IPS-18a (cell line): ENCODE results near the gene MAD2L2.

Experiments
- H3K27ac ChIP-seq: one replicate; pipeline ENCODE4 v1.5.1; 2013; ENCODE audit warnings: low read length
- H3K27me3 ChIP-seq: one replicate; pipeline ENCODE4 v1.6.1; 2013; ENCODE audit warnings: mild to moderate bottlenecking, low read length; ENCODE audit not compliant: control insufficient read depth, insufficient read depth
- H3K36me3 ChIP-seq: one replicate; pipeline ENCODE4 v1.6.1; 2013; ENCODE audit warnings: low read depth, low read length; ENCODE audit not compliant: control insufficient read depth
- H3K4me1 ChIP-seq: one replicate; pipeline ENCODE4 v1.6.1; 2013; ENCODE audit warnings: low read depth, low read length; ENCODE audit not compliant: control insufficient read depth
- H3K4me3 ChIP-seq: one replicate; pipeline ENCODE4 v1.5.1; 2013; ENCODE audit warnings: low read length
- H3K9ac ChIP-seq: one replicate; pipeline ENCODE4 v1.6.1; 2013; ENCODE audit warnings: mild to moderate bottlenecking, low read length, moderate library complexity
- H3K9me3 ChIP-seq: one replicate; pipeline ENCODE4 v1.6.1; 2013; ENCODE audit warnings: low read depth, low read length; ENCODE audit not compliant: control insufficient read depth

The MAD2L2 gene

GRCh38 chr1:11719313-11720032, 38.5 kb upstream of the MAD2L2 start:
- no peak overlapping the region for H3K27ac ChIP-seq
- peaks cover 6% of the 10 kb centered on the region for H3K36me3 ChIP-seq
- no peaks in the 10 kb centered on the region for H3K4me1 ChIP-seq
- no peak overlapping the region for H3K9ac ChIP-seq
- H3K27me3 ChIP-seq = no peaks in the 10 kb centered on the region
- H3K9me3 ChIP-seq = no peaks in the 10 kb centered on the region
- peak overlapping the region; percentile 46 for H3K4me3 ChIP-seq

GRCh38 chr1:11714831-11715575, 34.1 kb upstream of the MAD2L2 start:
- Histone ChIP-seq H3K27ac (no peak overlapping the region), H3K4me1 (no peaks in the 10 kb centered on the region), H3K4me3 (no peak overlapping the region), H3K27me3 (no peaks in the 10 kb centered on the region), H3K9me3 (no peaks in the 10 kb centered on the region), H3K9ac (no peak overlapping the region), H3K36me3 (peaks cover 8% of the 10 kb centered on the region)

- H3K36me3 ChIP-seq = peaks cover 8% of the 10 kb centered on the region
- H3K27ac ChIP-seq = no peak overlapping the region
- H3K9ac ChIP-seq = no peak overlapping the region
- no peaks in the 10 kb centered on the region for H3K4me1 ChIP-seq
- no peaks in the 10 kb centered on the region for H3K9me3 ChIP-seq
- H3K4me3 ChIP-seq = no peak overlapping the region
- no peaks in the 10 kb centered on the region for H3K27me3 ChIP-seq
Observed at GRCh38 chr1:11713095-11713494, 32.1 kb upstream of the MAD2L2 start.

GRCh38 chr1:11712285-11712684, 31.3 kb upstream of the MAD2L2 start:
- H3K36me3 ChIP-seq = peaks cover 8% of the 10 kb centered on the region
- H3K9ac ChIP-seq = no peak overlapping the region
- H3K4me3 ChIP-seq = no peak overlapping the region
- peaks cover 4% of the 10 kb centered on the region for H3K4me1 ChIP-seq
- no peaks in the 10 kb centered on the region for H3K27me3 ChIP-seq
- no peak overlapping the region for H3K27ac ChIP-seq
- no peaks in the 10 kb centered on the region for H3K9me3 ChIP-seq

GRCh38 chr1:11711490-11711889, 30.5 kb upstream of the MAD2L2 start:
- Histone ChIP-seq H3K27ac (no peak overlapping the region), H3K9me3 (no peaks in the 10 kb centered on the region), H3K4me1 (peaks cover 6% of the 10 kb centered on the region), H3K27me3 (no peaks in the 10 kb centered on the region), H3K9ac (no peak overlapping the region), H3K36me3 (peaks cover 8% of the 10 kb centered on the region), H3K4me3 (no peak overlapping the region)

GRCh38 chr1:11708554-11709350, 27.8 kb upstream of the MAD2L2 start:
- Histone ChIP-seq H3K9me3 (no peaks in the 10 kb centered on the region), H3K27ac (no peak overlapping the region), H3K36me3 (peaks cover 8% of the 10 kb centered on the region), H3K9ac (no peak overlapping the region), H3K4me3 (no peak overlapping the region), H3K4me1 (peaks cover 24% of the 10 kb centered on the region), H3K27me3 (no peaks in the 10 kb centered on the region)

GRCh38 chr1:11707621-11708276, 26.8 kb upstream of the MAD2L2 start:
- H3K4me3 ChIP-seq = no peak overlapping the region
- no peak overlapping the region for H3K9ac ChIP-seq
- peaks cover 24% of the 10 kb centered on the region for H3K4me1 ChIP-seq
- H3K27ac ChIP-seq = no peak overlapping the region
- no peaks in the 10 kb centered on the region for H3K27me3 ChIP-seq
- H3K9me3 ChIP-seq = no peaks in the 10 kb centered on the region
- H3K36me3 ChIP-seq = peaks cover 4% of the 10 kb centered on the region

GRCh38 chr1:11706292-11706691, 25.3 kb upstream of the MAD2L2 start:
- Histone ChIP-seq H3K4me1 (peaks cover 26% of the 10 kb centered on the region), H3K9me3 (no peaks in the 10 kb centered on the region), H3K9ac (no peak overlapping the region), H3K27me3 (no peaks in the 10 kb centered on the region), H3K4me3 (no peak overlapping the region), H3K36me3 (no peaks in the 10 kb centered on the region), H3K27ac (no peak overlapping the region)

- Histone ChIP-seq H3K36me3 (no peaks in the 10 kb centered on the region), H3K9me3 (no peaks in the 10 kb centered on the region), H3K27me3 (no peaks in the 10 kb centered on the region), H3K4me1 (peaks cover 32% of the 10 kb centered on the region), H3K27ac (no peak overlapping the region), H3K9ac (no peak overlapping the region), H3K4me3 (no peak overlapping the region)
Observed at GRCh38 chr1:11705596-11705995, 24.6 kb upstream of the MAD2L2 start.

- H3K36me3 ChIP-seq = no peaks in the 10 kb centered on the region
- H3K9ac ChIP-seq = no peak overlapping the region
- H3K4me1 ChIP-seq = peaks cover 34% of the 10 kb centered on the region
- no peaks in the 10 kb centered on the region for H3K9me3 ChIP-seq
- H3K27ac ChIP-seq = no peak overlapping the region
- H3K4me3 ChIP-seq = no peak overlapping the region
- H3K27me3 ChIP-seq = no peaks in the 10 kb centered on the region
Observed at GRCh38 chr1:11704691-11705475, 23.9 kb upstream of the MAD2L2 start.

- H3K9ac ChIP-seq = no peak overlapping the region
- H3K4me1 ChIP-seq = peaks cover 34% of the 10 kb centered on the region
- H3K4me3 ChIP-seq = no peak overlapping the region
- no peaks in the 10 kb centered on the region for H3K27me3 ChIP-seq
- no peaks in the 10 kb centered on the region for H3K36me3 ChIP-seq
- no peaks in the 10 kb centered on the region for H3K9me3 ChIP-seq
- no peak overlapping the region for H3K27ac ChIP-seq
Observed at GRCh38 chr1:11704194-11704529, 23.2 kb upstream of the MAD2L2 start.
